ENCODE data around the gene SH3BGRL2.
"Not testable (repeated sequence)": the region's sequence is repeated elsewhere in the genome, so short reads cannot be mapped to it uniquely, and the experiment has no call there.

Gene SH3BGRL2

DNA sequence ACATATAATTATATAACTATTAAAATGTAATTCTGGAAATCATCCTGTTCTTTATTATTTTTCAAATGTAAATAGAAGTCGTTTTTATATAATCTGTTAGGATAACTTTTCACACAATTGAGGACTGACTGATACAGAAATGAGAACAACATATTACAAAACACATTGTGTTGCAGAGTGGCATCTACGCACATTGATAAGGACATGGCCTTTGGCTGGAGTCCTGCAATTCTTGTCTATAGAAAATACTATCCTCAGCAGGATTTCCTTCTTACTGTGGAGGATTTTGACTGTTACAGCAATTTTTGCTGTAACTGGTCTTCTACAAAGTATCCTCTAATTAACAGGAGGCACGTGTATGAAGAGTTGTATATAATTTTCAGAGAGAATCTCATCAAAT, 19.8 kb downstream of the SH3BGRL2 start:
- no peak for DNase-seq

GRCh38 chr6:79656134-79656533, 25.0 kb downstream of the SH3BGRL2 start:
- no peak for DNase-seq

GRCh38 chr6:79657238-79657637, 26.1 kb downstream of the SH3BGRL2 start:
- no peak for DNase-seq

- peak; percentile 27 for DNase-seq
Measured at GRCh38 chr6:79663655-79664054, 32.5 kb downstream of the SH3BGRL2 start.

GRCh38 chr6:79665725-79666551, 34.8 kb downstream of the SH3BGRL2 start:
- DNase-seq, result no peak

GRCh38 chr6:79666634-79667033, 35.5 kb downstream of the SH3BGRL2 start:
- DNase-seq, result no peak

DNA sequence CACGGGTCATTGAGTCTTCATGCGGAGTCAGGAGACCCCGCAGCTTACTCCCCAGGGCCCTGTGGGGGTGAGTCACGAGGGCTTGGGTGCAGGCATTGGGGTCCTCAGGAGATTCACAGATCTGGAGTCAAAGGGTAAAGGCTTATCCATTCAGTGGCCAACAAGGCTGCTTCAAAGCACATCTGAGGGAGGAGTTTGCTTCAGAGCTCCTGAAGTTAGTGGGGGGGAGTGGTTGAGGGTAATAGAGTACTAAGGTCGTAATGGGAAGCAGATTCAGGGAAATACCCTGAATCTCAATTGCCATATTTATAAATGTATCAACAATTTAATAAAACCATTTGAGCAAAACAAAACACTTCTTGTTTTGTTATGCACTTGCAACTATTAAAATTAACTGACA, 37.3 kb downstream of the SH3BGRL2 start:
- no peak for DNase-seq

- no peak for DNase-seq
Measured at GRCh38 chr6:79669766-79670165, 38.6 kb downstream of the SH3BGRL2 start.

DNA sequence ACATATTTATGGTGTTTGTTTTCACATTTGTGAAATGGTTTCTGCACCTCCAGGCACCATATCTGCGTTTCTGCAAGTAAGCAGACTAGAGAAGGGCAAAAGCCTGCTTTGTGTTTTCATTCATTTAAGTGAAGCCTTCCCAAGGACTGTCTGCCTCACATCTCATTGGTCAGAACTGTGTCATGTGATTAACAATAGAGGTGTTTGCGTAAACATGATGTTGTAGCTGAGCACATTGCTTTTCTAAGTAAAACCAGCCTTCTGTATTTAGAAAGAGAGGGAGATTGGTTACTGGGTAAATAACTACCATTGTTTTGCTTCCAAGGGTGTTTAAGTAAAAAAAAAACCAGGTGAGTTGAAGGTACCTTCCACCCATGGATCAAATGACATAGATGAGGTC, 39.7 kb downstream of the SH3BGRL2 start:
- DNase-seq, result no peak

GRCh38 chr6:79671600-79672266, 40.6 kb downstream of the SH3BGRL2 start:
- DNase-seq, result peak; percentile 56

- no peak for DNase-seq
Measured at GRCh38 chr6:79672631-79673111, 41.5 kb downstream of the SH3BGRL2 start.

DNA sequence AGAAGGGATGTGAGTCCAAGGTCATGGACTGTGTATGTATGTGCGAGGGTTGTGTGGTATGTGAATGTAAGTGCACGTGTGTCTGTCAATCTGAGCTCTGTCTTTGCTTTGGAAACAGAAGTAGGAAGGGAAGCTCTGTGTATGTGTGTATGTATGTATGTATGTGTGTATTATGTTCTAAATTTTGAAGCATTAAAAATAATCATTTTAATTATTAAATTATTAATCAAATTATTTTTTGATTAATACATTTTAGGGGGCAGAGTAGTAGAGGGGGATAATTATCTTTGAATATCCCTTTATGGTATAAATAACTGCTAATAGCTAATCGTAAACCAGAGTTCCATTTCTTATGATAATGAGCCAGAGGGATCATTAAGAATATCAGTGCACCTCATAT, 42.8 kb downstream of the SH3BGRL2 start:
- no peak for DNase-seq

- no peak for DNase-seq
Measured at GRCh38 chr6:79676785-79677736, 45.9 kb downstream of the SH3BGRL2 start.

- DNase-seq, result not testable (repeated sequence)
Measured at GRCh38 chr6:79682682-79683081, 51.6 kb downstream of the SH3BGRL2 start.

DNA sequence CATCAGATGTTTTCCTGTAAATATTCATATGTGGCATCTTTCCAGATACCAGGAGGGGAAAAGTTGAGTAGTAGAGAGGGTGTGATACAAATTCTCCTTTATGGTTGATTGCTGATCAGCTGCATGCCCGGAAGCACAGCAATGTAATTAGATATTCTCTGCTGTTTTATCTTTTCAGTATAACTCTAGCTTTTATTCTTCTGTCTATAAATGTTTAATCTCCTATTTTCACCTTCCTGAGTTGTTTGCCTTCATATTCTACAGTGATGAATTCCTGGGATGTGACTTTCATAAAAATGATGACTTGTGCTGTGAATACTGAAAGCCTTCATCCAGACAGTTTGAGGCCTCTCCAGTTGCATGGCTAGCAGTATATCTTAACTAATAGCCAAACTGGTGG, 53.7 kb downstream of the SH3BGRL2 start:
- no peak for DNase-seq

GRCh38 chr6:79686707-79687309, 55.7 kb downstream of the SH3BGRL2 start:
- no peak for DNase-seq

- DNase-seq, result no peak
Measured at GRCh38 chr6:79687759-79688158, 56.6 kb downstream of the SH3BGRL2 start.

DNA sequence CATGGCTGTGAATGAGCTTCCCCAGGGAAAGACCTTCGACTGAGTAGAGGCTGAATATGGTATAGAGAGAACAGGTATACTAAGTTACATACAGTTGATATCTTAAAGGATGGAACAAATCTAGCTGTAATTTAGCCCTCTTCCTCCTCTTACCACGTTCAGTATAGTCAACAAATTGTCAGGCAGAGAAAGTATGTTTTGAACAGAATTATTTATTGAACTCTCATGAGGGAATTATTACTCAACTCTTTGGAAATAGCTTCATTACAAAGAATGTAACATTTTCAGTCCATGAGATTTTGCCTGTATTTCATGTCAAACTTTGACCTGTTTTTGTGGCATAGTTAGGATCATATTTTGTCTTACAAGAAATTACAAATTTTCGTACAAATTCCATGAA, 63.0 kb downstream of the SH3BGRL2 start:
- DNase-seq, result no peak

DNA sequence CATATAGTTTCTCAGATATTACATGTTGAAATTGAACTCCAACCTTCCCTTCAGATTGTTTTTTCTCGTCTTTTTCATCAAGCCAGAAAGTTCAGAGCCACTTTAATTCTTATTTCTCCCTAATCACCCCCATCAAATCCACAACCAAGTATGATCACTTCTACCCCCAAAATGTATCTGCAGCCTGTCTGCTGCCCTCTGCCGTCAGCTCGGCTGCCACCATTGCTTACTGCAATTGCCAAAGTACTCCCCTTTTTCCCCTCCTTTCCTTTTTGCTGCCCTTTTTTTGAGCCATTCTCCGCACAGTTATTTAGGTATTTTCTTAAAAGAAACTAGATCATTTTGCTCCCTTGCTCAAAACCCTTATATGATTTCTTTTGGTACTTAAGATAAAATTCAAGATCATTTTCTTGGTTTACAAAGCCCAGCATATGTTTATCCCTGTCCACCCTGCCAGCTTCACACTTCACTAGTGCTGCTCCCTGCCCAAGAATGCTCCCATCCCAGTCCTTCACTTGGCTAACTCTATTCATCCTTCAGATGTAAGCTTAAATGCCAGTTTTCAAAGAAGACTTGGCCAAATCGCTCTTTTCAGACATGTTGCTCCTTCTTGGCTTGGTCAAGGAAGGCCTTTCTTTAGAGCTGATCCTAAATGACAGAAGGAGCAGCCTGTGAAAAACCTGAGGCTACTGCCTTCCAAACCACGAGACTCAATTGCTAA, 63.7 kb downstream of the SH3BGRL2 start:
- DNase-seq, result no peak

DNA sequence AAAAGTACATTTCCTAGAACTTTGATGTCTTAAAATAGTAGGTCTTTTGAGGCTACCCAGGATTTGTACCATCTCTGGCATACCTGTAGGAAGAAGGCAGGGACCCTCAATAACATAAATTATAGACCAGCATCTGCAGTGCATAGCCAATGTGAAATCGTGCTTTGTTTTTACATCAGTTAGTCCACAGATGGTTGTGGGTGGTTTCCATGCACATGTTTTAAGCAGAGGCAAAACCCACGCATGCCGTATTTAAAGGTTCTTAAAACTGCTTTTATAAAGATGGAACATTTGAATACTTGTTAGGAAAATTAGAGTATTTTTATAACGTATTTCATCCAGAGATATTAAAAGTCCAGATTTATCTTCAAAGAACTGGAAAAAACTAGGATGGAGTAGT, 66.3 kb downstream of the SH3BGRL2 start:
- DNase-seq, result no peak

DNA sequence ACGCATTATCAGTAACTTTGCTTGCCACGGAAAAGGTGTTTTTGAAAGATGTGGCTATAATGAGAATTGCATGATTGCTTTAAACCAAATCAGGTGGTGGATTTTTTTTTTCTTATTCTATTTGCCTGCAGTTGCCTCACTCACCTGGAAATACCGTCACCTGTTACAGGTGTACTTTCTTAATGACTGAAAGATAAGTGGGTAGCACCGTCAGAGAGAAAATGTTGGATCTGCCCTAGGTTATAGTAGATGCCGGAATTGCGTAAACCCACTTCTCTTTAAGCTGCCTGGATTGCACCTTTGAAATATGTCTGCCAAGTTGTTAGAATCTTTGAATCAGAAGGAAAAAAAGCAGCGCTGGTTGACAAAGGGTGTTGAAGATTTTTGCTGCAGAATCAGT, 68.5 kb downstream of the SH3BGRL2 start:
- no peak for DNase-seq

DNA sequence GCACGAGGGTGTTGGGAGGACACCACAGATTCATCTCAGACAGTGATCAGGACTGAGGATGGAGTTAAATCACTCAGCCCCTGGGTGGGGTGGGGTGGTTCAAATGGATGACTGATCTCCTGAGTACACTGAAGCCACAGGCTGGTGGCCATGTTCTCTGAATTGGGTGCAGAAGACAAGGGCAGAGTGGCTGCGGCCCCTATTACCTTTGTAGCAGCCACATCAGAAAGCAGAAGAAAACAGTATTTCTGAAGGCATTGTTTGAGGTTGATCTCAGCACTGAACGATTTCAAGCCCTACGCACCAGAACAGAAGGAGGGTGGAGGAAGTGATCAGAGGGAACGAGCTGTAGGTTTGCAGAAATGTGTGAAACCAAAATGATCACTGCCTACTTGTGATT, 71.6 kb downstream of the SH3BGRL2 start:
- DNase-seq, result no peak

Measured in NCI-H510A (cell line).